ENCODE results near the gene SERGEF.
"Not testable (repeated sequence)": the region's sequence is repeated elsewhere in the genome, so short reads cannot be mapped to it uniquely, and the experiment has no call there.

SERGEF gene

DNA sequence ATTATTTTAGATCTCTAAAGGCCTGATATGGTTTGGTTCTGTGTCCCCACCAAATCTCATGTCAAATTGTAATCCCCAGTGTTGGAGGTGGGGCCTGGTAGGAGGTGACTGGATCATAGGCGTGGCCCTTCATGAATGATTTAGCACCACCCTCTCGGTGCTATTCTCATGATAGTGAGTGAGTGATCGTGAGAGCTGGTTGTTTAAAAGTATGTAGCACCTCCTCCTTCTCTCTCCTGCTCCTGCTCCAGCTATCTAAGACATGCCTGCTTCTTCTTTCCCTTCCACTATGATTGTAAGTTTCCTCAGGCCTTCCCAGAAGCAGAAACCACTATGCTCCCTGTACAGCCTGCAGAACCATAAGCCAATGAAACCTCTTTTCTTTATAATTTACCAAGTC is 114.1 kb downstream of the SERGEF start:
- no peak for DNase-seq

DNA sequence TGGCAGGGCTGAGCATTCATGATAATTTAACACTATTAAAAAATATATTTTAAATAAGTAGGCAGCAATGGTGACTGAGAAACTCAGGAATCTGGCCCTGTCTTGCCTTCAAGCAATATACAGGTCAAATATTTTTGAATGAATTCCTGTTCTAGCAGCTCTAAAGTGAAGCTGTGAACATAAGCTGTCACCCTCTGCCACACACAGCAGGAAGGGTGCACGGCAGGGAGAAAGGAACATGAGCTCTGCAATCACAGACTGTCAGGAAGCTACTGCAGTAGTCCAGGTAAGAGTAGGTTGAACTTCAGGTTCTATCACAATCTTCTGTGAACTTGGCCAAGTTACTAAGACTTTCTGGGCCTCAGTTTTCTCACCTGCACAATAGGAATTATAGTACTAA is 114.8 kb downstream of the SERGEF start:
- DNase-seq: no peak

DNA sequence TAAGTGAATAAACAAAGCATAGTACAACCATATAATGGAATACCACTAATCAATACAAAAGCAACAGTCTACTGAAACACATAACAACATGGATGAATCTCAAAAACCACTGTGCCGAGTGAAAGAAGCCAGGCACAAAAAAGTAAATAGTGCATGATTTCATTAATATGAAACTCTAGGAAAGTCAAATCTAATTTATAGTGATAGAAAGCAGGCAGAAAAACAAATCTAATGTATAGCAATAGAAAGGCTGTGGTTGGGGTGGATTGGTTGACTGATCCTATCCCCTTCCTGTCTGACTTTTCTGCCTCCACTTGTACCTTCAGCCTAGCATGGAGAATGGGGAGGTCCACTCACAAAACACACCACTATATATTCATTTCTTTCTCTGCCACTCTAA is 115.4 kb downstream of the SERGEF start:
- DNase-seq: no peak

DNA sequence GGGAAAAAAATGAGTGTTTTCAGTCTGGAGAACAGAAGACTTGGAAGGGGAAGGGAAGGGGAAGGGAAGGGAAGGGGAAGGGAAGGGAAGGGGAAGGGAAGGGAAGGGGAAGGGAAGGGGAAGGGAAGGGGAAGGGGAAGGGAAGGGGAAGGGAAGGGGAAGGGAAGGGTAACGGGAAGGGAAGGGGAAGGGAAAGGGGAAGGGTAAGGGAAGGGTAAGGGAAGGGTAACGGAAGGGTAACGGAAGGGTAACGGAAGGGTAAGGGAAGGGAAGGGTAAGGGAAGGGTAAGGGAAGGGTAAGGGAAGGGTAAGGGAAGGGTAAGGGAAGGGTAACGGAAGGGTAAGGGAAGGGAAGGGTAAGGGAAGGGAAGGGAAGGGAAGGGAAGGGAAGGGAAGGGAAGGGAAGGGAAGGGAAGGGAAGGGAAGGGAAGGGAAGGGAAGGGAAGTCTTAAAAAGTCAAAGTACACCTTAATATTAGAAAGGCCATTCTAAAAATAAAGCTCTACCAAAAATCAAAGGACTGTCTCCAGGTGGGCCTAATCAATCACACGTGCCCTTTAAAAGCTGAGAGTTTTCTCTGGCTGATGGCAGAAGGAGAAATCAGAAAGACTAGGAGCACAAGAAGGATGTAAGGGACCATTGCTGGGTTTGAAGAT is 116.2 kb downstream of the SERGEF start:
- not testable (repeated sequence) for DNase-seq

DNA sequence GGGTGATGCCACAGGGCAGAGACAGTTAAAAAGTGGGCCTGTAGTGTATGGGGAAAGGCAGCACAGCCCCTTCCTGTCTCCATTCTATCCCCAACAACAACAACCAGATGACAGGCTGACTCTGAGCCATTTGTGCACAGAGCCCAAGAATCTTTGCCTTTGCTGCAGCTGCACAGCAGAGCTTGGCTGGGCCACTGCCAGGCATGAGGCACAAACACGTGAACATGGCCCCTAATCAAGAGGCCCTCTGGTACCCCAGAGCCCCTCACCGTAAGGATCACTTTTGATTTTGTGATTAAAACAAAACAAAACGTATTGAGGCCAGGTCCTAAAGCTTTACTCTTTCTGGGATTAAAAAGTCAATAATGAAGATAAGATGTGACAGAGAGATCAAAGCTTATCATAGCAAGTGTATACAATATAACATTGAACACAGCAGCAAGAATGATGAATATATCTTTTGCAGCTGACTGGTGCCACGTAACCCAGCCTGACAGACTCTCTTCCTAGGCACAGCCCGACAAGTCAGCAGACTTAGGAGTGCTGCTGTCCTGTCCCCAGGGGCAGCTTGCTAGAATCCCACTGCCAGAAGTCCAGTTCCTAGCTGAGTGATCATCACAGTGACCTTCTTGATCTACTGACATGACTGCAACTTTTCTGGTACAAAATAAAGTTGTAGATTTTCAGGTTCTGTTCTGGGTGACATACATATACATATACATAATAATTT is 117.8 kb downstream of the SERGEF start:
- no peak for DNase-seq

DNA sequence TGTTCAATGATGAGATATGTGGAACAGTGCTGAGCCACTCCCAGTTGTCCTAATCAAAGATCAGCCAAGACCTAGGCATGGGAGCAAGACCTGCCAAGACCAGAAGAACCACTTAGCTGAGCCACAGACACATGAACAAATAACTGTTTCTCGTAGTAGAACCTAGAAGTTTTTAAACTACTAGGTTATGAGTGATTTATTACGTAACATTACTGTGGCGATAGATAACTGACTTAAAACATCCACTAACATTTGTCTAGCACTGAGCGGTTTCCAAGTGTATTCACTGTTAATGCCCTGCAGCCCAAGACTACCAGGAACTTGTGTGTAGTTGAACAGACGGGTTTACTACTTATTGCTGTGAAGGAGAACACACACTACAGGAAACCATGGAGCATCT is 120.4 kb downstream of the SERGEF start:
- DNase-seq: no peak

DNA sequence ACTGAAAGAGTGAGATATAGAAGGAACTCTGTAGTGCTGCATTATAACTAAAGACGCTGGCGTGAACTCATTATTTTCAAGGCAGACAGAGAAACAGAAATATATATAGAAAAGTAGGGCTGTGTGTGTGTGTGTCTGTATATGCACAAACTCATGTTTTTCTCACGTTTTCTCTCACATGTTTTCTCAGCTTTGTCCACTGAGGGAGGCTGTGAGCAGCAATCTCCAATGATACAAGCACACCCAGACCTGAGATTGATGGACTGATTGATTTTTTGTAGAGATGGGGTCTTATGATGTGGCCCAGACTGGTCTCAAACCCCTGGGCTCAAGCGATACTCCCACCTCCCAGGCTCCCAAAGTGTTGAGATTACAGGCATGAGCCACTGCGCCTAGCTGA is 122.5 kb downstream of the SERGEF start:
- no peak for DNase-seq

DNA sequence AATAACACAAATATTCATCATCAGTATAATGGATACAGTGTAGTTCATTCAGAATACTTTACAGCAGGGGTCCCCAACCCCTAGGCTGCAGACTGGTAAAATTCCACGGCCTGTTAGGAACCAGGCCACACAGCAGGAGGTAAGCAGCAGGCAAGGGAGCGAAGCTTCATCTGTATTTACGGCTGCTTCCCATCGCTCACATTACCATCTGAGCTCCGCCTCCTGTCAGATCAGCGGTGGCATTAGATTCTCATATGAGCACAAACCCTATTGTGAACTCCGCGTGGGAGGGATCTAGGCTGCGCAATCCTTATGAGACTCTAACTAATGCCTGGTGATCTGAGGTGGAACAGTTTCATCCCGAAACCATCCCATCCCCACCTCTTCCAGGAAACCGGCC is 125.1 kb downstream of the SERGEF start:
- DNase-seq: no peak

DNA sequence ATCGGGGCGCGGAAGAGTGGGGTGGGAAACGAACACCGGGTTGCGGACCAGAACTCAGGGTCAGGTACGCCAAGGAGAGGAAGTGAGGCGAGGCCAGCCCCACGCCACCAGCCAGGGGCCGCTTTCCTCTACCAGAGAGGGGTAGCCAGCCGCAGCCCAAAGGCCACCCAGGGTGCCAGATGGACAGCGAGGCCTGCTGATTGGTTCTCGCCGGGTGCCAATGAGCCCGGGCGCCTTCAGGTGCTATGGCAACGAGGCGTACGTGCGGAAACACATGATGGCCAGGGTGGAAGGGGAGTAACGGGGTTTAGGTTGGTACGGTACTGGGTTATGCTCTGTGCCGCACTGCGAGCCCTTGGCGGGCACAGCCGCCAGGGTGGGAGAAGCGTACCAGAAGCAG is 128.9 kb downstream of the SERGEF start:
- DNase-seq: no peak

DNA sequence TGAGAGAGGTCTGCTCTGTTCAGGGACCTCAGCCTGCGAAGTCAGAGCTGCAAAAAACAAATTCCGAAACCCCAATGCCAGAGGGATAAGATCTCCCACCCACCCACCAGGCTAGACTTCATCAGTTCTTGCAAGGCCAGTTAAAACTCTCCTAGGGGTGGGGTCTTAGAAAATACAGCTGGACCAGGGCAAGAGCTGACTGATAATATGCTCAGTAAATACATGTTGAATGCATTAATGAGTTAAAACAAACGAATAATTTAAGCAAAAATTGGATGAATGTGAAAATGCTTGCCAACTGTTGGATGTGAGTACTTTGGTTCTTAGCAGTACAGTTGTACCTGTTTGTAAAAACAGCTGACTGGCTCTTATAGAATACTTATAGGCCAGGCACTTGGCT is 129.8 kb downstream of the SERGEF start:
- no peak for DNase-seq

DNA sequence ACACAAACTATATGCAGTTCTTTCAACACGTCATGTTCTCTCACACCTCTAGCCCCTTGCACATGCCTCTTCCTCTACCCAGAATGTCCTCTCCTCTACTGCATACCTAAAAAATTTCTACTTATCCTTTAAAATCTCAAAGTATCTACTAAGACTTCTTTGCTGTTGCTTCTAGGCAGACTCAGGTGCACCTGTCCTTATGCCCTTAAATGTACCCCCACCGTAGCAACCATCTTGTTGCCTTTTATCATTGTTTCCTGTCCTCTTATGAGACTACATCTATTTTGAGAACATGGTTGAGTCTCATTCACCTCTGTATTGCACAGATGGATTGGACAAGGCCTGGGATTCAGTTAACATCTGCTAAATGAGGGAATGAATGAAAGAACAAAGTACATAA is 134.1 kb downstream of the SERGEF start:
- no peak for DNase-seq

DNA sequence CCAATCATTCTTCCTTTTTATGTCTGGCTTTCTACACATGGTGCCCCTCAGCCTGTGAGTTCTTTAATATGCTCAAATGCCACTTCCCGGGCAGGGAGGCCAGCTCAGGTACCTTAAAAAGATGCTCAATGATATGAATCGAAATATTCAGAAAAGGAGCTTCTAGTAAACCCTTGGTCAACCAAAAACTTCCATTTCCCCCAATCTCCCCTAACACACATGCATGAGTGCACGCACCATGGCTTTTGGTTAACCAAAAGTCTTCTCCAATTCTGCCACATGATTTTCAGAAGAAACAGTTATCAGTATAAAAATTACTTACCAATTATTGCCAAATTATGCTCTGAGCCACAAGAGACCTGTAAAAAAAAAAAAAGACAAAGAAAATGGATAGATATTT is 135.0 kb downstream of the SERGEF start:
- DNase-seq: no peak

DNA sequence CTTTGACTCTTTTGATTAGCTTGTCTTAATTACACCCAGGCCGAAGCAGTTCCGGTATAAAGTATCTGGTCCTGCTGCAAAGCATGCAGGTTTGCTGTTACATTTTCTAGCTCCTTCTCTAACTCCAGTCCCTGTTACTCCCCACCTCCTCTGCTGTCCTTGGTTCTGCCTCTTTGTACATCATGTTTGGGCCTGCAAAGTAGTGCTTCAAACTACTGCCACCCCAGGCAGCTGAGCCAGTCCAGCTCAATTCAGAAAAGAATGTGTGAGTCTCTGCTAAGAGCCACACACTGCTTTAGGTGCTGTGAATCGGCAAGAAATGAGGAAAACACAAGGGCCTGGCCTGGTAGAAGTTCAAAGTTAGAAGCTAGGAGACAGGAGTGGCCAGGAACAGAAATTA is 136.0 kb downstream of the SERGEF start:
- no peak for DNase-seq

DNA sequence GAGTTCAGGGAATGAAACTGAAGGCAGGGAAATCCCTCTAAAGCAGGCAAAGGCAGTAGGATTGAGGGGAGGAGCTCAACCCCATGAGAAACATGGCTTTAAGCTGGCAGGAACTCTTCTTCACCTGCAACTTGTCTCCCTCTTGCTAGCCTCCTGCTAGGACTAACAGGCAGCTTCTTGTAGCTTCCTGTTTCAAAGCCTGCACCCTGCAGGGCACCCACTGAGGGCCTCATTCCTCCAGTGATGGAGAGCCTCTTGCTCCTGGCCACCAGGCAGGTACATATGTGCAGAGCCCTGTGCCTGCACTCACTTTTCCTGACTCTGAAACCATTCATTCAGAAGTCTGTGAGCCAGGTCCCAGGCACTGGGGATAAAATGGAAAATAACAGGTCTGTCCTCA is 137.0 kb downstream of the SERGEF start:
- no peak for DNase-seq

DNA sequence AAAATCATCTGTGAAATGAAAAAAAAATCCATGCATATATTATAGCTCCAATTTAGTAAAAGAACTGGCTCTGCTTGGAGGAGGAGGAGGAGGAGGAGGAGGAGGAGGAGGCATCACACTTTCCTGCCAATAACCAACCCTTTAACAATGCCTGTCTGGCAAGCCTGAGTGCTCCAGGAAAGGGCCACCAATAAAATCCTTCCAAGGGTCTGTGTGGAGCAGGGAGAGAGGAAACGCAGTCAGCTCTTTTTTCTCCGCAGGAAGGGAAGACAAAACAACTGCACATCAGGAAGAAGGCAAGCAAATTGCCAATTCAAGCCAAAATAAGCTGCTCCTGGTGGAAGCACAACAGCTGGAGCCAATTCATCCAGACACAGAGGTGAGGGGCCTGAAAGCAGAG is 139.3 kb downstream of the SERGEF start:
- no peak for DNase-seq

DNA sequence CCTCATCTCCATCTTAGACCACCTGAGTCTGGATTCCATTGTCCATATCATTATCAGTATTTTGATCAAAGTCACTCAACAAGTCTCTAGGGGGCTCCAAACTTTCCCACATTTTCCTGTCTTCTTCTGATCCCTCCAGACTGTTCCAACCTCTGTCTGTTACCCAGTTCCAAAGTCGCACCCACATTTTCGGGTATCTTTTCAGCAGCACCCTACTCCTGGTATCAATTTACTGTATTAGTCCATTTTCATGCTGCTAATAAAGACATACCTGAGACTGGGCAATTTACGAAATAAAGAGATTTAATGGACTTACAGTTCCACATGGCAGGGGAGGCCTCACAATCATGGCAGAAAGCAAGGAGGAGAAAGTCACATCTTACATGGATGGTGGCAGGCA is 144.4 kb downstream of the SERGEF start:
- not testable (repeated sequence) for DNase-seq

DNA sequence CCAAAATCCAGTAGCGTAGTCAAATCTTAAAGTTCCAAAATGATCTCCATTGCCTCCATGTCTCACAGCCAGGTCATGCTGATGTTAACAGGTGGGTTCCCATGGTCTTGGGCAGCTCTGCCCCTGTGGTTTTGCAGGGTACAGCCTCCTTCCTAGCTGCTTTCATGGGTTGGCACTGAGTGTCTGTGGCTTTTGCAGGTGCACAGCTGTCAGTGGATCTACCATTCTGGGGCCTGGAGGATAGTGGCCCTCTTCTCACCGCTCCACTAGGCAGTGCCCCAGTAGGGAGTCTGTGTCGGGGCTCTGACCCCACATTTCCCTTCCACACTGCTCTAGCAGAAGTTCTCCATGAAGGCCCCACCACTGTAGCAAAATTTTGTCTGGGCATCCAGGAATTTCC is 145.5 kb downstream of the SERGEF start:
- no peak for DNase-seq

DNA sequence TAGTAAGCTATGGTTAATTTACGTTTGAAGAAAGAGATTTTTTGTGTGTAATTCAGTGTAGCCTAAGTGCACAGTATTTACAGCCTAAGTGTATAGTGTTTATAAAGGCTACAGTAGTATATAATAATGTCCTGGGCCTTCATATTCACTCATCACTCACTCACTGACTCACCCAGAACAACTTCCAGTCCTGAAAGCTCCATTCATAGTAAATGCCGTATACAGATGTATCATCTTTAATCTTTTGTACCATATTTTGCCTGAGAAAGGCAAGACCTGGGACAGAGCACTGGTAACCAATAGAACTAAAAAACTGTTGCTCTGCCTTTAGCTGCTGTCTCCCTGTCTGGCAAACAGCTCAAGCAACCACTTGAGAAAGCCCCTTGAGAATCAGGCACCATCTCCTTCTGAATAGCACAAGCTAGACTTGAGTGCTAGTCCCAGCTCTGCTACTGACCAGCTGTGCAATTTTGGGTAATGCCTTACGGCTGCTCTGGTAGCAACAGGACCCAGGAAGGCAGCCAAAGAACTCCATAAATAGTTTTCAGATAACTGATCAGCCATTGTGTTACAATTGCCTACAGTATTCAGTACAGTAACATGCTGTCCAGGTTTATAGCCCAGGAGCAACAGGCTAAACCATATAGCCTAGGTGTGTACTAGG is 146.9 kb downstream of the SERGEF start:
- no peak for DNase-seq

DNA sequence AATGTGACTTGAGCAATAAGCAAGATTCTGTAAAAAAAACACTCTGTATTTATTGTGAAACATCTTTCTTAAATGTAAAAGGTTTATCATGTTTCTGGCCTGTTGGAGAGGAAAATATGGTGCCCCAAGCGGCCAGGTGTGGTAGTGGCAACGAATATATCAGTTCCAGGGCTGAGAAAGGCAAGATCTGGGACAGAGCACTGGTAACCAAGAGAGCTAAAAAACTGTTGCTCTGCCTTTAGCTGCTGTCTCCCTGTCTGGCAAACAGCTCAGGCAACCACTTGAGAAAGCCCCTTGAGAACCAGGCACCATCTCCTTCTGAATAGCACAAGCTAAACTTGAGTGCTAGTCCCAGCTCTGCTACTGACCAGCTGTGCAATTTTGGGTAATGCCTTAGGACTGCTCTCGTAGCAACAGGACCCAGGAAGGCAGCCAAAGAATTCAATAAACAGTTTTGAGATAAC is 148.3 kb downstream of the SERGEF start:
- DNase-seq: no peak

DNA sequence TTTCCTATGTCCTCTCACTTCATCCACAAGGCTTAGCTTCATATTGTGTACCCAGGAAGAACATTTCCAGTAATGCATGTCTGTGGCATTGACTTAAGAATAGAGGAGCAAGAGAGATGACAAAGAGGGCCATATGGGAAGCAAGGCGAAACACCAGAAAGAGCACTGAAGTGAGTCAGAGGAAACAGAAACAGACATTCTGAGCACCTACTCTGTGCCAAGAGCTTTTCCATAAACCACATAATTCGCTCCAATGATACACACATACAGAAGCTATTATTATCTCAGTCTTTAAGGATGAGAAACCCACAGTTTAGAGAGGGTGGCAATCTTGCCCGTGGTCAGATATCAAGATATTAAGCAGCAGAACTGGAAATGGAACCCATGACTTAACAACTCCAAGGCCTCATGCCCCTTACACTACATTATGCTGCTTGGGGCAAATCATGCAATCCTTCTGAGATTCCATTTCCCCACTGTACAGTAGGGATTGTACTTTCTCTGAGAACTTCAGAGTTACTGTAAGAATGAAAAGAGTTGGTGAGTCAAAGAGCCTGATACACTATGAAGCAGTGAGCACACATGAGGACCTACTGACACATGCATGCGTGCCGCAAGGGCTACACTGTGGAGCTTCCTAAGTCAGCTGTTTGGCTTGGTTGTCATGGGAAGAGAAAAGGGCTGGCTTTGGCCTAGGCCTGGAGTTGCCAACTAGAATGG is 151.7 kb downstream of the SERGEF start:
- DNase-seq: no peak

DNA sequence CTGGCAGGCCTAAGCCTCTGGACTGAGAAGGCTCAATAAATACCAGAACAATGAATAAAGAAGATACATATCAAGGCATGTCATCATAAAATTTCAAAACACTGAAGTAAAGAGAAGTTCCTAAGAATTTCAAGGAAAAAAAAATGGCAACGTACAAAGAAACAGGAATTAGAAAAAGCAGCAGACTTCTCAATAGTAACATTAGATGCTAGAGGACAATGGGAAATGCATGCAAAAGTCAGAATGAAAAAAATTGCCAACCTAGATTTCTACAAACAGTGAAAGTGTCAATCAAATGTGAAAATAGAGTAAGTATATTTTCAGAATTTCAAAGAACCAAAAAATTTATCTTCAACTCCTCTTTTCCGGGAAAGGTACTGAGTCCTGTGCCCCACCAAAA is 153.3 kb downstream of the SERGEF start:
- no peak for DNase-seq

DNA sequence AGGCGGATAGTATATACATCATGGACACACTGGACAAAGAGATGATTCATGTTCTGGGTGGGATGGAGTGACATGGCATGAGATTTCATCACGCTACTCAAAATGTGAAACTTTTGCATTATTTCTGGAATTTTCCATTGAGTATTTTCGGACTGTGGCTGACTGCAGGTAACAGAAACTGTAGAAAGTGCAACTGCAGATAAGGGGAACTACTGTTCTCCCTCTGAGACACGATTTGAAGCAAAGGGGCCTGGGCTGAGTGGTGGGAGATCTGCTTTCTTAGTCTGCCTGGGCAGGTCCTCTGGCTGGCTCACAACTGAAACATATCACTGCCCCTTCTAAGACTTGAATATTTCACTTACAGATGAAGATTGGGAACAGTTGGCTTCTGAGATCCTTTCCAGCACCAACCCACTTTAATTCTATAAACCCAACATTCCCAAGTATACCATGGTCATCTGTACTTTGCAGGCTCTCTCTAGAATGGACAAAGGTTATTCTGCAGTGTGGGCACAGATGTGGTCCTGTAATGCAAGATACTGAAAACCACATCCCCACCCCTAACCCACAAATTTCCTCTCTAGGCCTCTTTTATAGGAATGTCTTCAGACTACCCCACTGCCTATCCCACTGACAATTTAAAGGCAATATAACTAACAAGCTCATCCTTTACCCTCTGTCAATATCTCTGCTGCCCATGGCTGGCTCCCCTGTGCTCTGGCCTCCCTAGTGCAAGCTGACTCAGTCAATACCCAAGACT is 157.1 kb downstream of the SERGEF start:
- no peak for DNase-seq

DNA sequence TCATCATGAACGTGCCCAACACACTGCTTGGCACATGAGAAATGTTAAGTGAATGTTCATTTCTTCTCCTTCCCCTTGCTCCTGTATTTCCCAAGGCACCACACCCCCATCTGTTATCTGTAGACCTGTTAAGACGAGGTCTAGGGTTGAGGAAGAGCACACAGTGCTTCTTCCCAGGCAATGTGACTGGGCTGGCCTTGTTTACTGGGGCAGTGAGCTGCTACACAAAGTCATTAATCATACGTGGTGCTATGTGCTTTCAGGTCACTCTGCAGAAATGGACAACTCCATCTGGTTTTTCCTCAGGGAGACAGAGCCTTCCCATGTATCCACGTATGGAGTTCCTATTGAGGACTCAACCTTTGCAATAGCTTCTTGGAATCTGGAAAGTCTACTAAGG is 159.6 kb downstream of the SERGEF start:
- no peak for DNase-seq
